Gastroesophageal sphincter (tissue), 4 donors: ENCODE data around the gene FANCG. TPM values are rescaled to one million over a fixed set of nuclear protein-coding genes. Genes with fewer than 3 reads are reported as not detected.

ENCODE experiments used
- ATAC-seq: fragments of 150-250 bp; one replicate; pipeline ENCODE4 v1.9.1; 2016; ENCODE audit warnings: mild to moderate bottlenecking, moderate library complexity
- H3K27ac ChIP-seq, 4 donors: fragments of 200-600 bp; sonication (generic) in 3 of 4; 1 replicate in 3 of 4; 2 replicates in 1 of 4; pipeline ENCODE4 v1.5.1; 2016 to 2019
- H3K27me3 ChIP-seq: fragments of 200-600 bp; sonication (generic); one replicate; pipeline ENCODE4 v1.5.1; 2019
- H3K36me3 ChIP-seq, 2 donors: fragments of 200-600 bp; sonication (generic); one replicate each; pipeline ENCODE4 v1.5.1; 2019; ENCODE audit warnings: control low read depth in 1 of 2
- H3K4me1 ChIP-seq, 3 donors: fragments of 200-600 bp; sonication (generic); 1 replicate in 2 of 3; 2 replicates in 1 of 3; pipeline ENCODE4 v1.5.1; 2016 to 2019; ENCODE audit warnings: control low read depth in 2 of 3
- H3K4me3 ChIP-seq, 2 donors: fragments of 200-600 bp; sonication (generic); one replicate each; pipeline ENCODE4 v1.5.1; 2019; ENCODE audit warnings: mild to moderate bottlenecking in 1 of 2, moderate library complexity in 1 of 2
- H3K9me3 ChIP-seq, 3 donors: fragments of 200-600 bp; sonication (generic); one replicate each; pipeline ENCODE4 v1.5.1; 2017 to 2019; ENCODE audit warnings: control low read depth in 2 of 3
- CTCF ChIP-seq, 4 experiments: fragments of 200-600 bp in 2 of 4; fragments of 450-650 bp in 2 of 4; sonication (generic) in 1 of 4; IDR thresholded peaks; one replicate each; pipeline ENCODE4 v1.5.1; 2017 to 2019; ENCODE audit warnings: antibody characterized with exemption in 4 of 4, mild to moderate bottlenecking in 2 of 4, moderate library complexity in 2 of 4
- EP300 ChIP-seq: sonication (generic); formaldehyde crosslinking; IDR thresholded peaks from one replicate; pipeline ENCODE4 v1.6.1; 2017; ENCODE audit warnings: antibody characterized with exemption, mild to moderate bottlenecking
- POLR2A ChIP-seq, 2 donors: fragments of 450-650 bp; IDR thresholded peaks; one replicate each; pipeline ENCODE4 v1.6.1; 2017; ENCODE audit warnings: antibody characterized with exemption in 2 of 2, mild to moderate bottlenecking in 2 of 2, moderate library complexity in 1 of 2
- POLR2AphosphoS5 ChIP-seq: sonication (generic); formaldehyde crosslinking; IDR thresholded peaks from one replicate; pipeline ENCODE4 v1.6.1; 2017; ENCODE audit warnings: antibody characterized with exemption
- WGBS, 2 donors: methylation state at CpG; one replicate each; pipeline ENCODE4 v1.1.5; 2018; ENCODE audit warnings: low coverage in 1 of 2; 5-methylcytosine and 5-hydroxymethylcytosine counted together
- total RNA-seq, 4 donors: library from RNA; depleted of rRNA; stranded (reverse); fragments of >200 nt; gene quantifications; one replicate each; pipeline ENCODE4 v1.1.0, GENCODE V29; 2016

The FANCG gene
- total RNA-seq, 4 donors from 2014 or later, result 3.0 to 7.2 (median 5.1) TPM

GRCh38 chr9:35104586-35104985 is 24.8 kb upstream of the FANCG start:
- Histone ChIP-seq H3K27me3 (no peaks in the 10 kb centered on the region), H3K36me3 (peaks cover 0 to 70% of the 10 kb centered on the region in 2 donors), H3K27ac (peak overlapping the region in 2 of 4 donors; percentile 88 to 91), H3K9me3 (no peaks in the 10 kb centered on the region), H3K4me3 (no peak overlapping the region), H3K4me1 (peaks cover 0 to 38% (median 17%) of the 10 kb centered on the region in 3 donors)
- TF ChIP-seq POLR2AphosphoS5, result no peak
- no peak for ATAC-seq
- 89 to 93% methylated on average over 3 of the region's 4 CpGs for WGBS, 2 donors

GRCh38 chr9:35103660-35104191 is 24.0 kb upstream of the FANCG start:
- Histone ChIP-seq H3K27ac (peak overlapping the region; percentile 51 to 92 (median 90)), H3K36me3 (peaks cover 0 to 73% of the 10 kb centered on the region in 2 donors), H3K4me3 (peak overlapping the region; percentile 54 to 82), H3K27me3 (no peaks in the 10 kb centered on the region), H3K9me3 (no peaks in the 10 kb centered on the region), H3K4me1 (peaks cover 0 to 31% (median 17%) of the 10 kb centered on the region in 3 donors)
- ATAC-seq, result no peak
- WGBS, 2 donors, result 29 to 65% methylated on average over 3 to 4 of the region's 5 CpGs
- TF ChIP-seq POLR2AphosphoS5 (no peak), CTCF (IDR thresholded peaks at IDR 0.05) (no peak), EP300 (no peak), POLR2A (IDR thresholded peaks at IDR 0.05) (no peak)

GRCh38 chr9:35102769-35103659 is 23.3 kb upstream of the FANCG start, which contains the start of gene STOML2:
Gene STOML2, minus strand, starts transcription at chr9:35103131. Its CDS starts 37 bp downstream, at chr9:35103094.
- Histone ChIP-seq H3K4me3 (peak within 1 kb of the TSS; percentile 54 to 82), H3K4me1 (peaks cover 0 to 31% (median 17%) of the 10 kb centered on the region in 3 donors), H3K9me3 (no peaks in the 10 kb centered on the region), H3K27ac (peak within 1 kb of the TSS; percentile 60 to 92 (median 90)), H3K36me3 (peaks cover 0 to 66% of the 10 kb centered on the region in 2 donors), H3K27me3 (no peaks in the 10 kb centered on the region)
- peak in 1 of 4 experiments; percentile 27 for TF ChIP-seq CTCF (IDR thresholded peaks at IDR 0.05)
- TF ChIP-seq EP300, result no peak
- TF ChIP-seq POLR2AphosphoS5, result peak; percentile 85
- peak; percentile 35 to 40 for TF ChIP-seq POLR2A (IDR thresholded peaks at IDR 0.05)
- WGBS, 2 donors, result 0% methylated on average over 5 to 10 of the region's 57 CpGs
- ATAC-seq, result peak; percentile 98

GRCh38 chr9:35102465-35102768 is 22.7 kb upstream of the FANCG start:
- Histone ChIP-seq H3K27me3 (no peaks in the 10 kb centered on the region), H3K27ac (peak overlapping the region; percentile 60 to 92 (median 90)), H3K9me3 (no peaks in the 10 kb centered on the region), H3K4me1 (peaks cover 0 to 31% (median 17%) of the 10 kb centered on the region in 3 donors), H3K4me3 (peak overlapping the region; percentile 54 to 82), H3K36me3 (peaks cover 0 to 60% of the 10 kb centered on the region in 2 donors)
- 8% methylated on average over 3 of the region's 10 CpGs; no CpG with 5 or more reads in 1 of the 2 donors for WGBS, 2 donors
- TF ChIP-seq EP300 (no peak), CTCF (IDR thresholded peaks at IDR 0.05) (no peak), POLR2A (IDR thresholded peaks at IDR 0.05) (no peak), POLR2AphosphoS5 (no peak)
- peak; percentile 23 for ATAC-seq

- peaks cover 0 to 38% (median 19%) of the 10 kb centered on the region in 3 donors for H3K4me1 ChIP-seq
- no peak overlapping the region for H3K4me3 ChIP-seq
- no peak for ATAC-seq
- no peaks in the 10 kb centered on the region for H3K27me3 ChIP-seq
- peaks cover 0 to 46% of the 10 kb centered on the region in 2 donors for H3K36me3 ChIP-seq
- no peak overlapping the region for H3K27ac ChIP-seq
- TF ChIP-seq POLR2A (IDR thresholded peaks at IDR 0.05) (no peak), EP300 (no peak), CTCF (IDR thresholded peaks at IDR 0.05) (no peak), POLR2AphosphoS5 (no peak)
- 79 to 100% methylated on average over 2 to 3 of the region's 3 CpGs for WGBS, 2 donors
- H3K9me3 ChIP-seq, result no peaks in the 10 kb centered on the region
Observed at GRCh38 chr9:35097573-35097972, 17.8 kb upstream of the FANCG start.
